ENCODE measurements around the gene TMEM225B.

- TF ChIP-seq CTCF (IDR thresholded peaks at IDR 0.05) = no peak
- no peak for TF ChIP-seq EZH2 (IDR thresholded peaks at IDR 0.05; ENCODE audit: borderline replicate concordance, insufficient read depth, low read depth, low read length, poor library complexity, severe bottlenecking)
These were observed 24.5 kb downstream of the TMEM225B start for GRCh38 chr7:99622596-99622995.

Measured in B cell (primary cell).